AG08395 (cell line): ENCODE results near the gene GMDS.

Source experiments
- DNase-seq: peaks from one replicate; pipeline ENCODE4 v3.0.0; 2012; ENCODE audit warnings: mixed read lengths, low spot score

The GMDS gene

DNA sequence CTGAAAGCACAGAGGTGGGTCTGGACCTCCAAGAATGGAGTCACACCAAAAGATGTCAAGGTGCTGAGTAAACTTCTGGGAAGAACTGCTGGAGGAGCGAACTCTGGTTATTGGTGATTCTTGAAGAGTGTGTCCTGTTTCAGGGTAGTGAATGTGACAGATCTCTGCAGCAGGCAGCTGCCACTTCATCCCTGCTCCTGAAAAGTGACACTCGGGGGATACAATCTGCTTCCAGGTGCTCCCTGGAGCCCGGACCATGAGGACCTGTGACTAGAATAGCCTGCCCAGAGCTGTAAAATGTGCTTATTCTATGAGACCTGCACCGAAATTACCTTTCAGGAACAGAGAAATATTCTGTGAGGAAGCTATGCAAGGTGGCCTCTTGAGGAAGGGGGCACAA is 444.6 kb downstream of the GMDS start:
- no peak for DNase-seq

DNA sequence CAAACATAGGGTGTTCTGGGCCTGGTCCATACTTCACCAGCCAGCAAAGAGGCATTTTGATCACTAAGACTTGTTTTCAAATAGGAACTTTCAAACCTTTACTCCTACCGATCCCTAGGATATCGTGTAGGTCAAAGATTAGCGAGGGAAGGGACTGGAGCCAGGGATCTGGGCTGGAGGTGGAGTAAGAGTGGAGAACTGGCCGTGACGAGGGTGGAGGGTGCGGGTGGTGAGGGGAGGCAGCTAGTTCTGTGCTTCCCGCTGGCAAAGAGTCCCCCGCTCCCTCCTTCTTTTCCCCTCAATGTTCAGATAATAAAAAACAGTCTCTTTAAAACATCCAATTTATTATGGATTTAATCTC is 446.5 kb downstream of the GMDS start:
- no peak for DNase-seq

DNA sequence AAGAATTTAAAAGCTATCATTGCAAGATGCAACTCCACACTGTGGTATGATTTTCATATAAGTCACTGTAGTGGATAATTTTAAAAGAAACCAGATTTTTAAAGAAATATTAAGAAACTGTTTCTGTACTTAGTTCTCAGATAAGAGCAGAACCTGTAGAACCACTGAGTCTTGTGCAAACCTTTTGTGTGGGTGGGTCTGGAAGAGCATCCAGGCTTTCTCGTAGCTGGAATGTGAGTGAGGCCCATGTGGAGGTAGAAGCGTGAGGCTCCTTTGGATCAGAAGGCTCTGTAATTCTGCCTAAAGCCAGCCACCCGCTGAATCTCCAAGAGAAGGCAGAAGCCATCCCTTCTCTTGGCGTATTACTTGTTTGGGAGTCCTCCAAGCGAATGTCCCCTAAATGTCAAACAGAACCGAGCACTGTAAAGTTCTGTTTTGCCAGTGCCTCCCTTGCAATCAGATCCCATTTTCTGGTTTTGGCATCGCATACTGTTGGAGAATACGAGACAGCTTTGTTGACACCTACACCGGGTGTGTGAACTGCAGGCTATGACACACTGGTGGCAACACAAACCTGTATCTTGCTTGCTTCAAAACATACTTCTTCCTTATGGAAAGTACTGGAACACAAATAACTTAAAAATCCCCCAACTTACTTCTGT is 447.0 kb downstream of the GMDS start:
- DNase-seq: no peak

DNA sequence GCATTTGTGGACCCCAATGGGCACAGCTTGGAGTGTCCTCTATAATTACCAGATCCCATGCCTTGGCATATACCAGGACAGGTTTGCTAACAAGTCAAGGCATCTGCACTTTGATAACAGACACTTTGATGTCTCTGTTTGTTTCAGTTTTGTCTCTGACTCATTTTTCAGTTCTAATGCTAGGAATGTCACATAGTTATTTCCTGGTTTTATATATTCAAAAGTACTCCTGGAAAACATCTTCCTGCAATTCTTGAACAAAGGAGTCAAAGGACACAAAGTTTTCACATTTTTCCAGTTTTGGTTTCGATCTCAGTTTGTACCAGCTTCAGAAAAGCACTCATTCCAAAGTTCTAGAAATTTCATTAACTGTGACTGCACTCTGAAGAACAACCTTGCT is 447.6 kb downstream of the GMDS start:
- no peak for DNase-seq

DNA sequence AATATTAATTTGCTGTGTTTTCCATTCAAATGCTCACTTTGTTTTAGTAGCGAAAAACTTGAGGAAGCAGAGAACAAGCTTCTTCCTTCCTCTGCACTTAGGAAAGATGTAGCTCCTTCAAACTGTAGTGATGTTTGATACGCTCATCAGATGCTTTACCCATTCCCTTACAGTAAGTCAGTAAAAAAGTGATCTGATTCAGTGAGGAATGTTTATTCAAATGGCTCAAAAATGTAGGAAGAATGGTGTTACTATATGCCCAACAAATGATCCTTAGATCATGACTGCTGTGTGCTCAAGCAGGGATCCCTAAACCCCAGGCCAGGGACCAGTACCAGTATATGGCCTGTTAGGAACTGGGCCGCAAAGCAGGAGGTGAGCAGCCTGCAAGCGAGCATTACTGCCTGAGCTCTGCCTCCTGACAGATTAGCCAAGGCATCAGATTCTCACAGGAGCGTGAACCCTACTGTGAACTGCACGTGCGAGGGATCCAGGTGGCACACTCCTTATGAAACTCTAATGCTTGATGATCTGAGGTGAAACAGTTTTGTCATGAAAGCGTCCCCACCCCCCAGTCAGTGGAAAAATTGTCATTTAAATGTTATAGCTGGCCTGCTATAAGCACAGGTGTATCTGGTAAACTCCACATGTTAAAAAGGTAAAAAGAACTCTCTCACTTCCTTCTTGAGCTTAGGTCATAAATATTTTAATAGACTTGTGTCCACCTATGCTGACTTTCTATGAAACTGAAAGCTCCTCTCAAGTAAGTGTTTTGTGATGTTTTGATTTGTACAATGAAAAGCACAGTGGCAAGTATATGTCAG is 448.5 kb downstream of the GMDS start:
- DNase-seq: no peak

DNA sequence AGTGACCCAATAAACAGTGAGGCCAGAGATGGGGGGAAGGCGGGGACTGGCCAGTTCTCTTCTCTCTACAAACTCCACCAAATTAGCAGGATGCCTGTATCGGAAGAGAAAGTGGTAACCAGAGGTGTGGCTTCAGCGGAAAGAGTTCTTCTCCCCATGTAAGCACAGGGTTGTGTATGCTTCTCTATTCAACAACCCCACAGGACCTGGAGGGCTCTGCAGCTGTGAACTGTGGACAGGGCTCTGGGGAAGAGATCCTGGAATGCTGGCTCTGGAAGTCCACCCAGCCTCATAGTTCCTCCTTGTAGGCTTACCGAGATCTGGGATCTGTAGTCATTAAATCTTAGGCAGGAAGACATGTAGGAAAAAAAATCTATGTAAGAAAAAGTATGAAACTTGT is 449.5 kb downstream of the GMDS start:
- DNase-seq: no peak

DNA sequence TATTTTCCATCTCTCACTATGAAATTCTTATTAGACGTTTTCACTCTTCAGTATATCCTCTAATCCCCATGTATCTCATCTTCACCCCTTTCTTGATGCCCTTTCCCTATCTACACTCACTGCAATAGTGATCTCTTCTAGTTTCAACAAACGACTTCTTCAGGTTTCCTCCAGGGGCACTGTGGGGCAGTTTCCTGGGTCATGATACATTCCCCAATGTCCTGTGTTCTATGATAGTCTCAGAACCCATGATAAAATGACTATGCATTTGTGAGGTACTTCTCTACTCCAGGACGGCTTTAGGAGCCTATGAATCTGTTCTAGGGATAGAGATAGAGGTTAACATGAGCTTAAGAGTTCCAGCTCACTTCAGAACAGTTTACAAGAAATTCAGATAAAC is 452.4 kb downstream of the GMDS start:
- DNase-seq: peak; percentile 31

DNA sequence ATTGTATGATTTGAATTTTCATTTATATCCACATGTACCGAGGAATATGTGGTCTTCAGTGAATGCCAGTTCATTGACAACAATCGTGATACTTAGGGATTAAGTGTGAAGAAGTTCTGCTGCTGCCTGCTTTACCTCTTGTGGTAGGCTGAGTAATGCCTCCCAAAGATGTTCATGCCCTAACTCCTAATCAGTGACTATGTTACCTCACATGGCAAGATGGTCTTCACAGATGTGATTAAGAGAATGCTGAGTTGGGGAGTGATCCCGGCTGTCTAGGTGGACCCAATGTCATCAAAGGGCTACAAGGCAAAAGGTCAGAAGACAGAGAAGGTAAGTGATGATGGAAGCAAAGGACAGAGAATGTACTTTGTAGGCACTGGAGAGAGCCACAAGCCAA is 454.7 kb downstream of the GMDS start:
- no peak for DNase-seq

DNA sequence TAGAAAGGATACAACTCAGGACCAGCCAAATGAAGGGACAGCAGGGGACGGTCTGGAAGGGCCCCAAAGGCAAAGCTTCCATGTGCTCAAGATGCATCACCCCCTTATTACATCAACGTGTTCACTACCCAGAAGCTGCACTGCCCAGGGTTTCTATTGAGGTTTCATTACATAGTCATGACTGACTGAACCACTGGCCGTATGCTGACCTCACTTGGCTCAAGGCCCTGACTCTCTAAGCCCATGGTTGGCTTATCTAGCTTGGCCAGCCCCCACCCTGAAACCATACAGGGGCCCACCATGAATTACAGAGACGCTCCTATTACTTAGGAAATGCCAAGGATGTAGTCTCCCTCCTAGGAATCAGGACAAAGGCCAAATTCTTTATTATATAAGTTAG is 456.3 kb downstream of the GMDS start:
- no peak for DNase-seq

DNA sequence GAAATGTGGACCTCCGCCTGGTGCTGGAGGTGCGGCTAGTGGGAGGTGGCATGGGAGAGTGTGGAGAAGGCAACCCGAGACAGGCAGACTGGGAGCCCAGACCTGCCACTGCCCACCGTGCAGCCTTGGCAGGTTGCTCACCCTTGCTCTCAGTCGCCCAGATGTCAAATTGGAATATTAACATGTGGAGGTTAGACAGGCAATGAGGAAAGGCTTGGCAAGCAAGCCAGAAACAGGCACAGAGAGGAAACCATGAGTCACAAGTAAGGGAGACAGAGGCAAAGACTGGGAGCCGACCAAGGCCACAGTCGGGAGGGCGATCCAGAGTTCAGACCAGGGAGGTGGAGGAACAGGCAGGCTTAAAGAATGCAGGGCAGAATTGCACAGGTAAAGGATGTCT is 457.5 kb downstream of the GMDS start:
- DNase-seq: peak; percentile 85

DNA sequence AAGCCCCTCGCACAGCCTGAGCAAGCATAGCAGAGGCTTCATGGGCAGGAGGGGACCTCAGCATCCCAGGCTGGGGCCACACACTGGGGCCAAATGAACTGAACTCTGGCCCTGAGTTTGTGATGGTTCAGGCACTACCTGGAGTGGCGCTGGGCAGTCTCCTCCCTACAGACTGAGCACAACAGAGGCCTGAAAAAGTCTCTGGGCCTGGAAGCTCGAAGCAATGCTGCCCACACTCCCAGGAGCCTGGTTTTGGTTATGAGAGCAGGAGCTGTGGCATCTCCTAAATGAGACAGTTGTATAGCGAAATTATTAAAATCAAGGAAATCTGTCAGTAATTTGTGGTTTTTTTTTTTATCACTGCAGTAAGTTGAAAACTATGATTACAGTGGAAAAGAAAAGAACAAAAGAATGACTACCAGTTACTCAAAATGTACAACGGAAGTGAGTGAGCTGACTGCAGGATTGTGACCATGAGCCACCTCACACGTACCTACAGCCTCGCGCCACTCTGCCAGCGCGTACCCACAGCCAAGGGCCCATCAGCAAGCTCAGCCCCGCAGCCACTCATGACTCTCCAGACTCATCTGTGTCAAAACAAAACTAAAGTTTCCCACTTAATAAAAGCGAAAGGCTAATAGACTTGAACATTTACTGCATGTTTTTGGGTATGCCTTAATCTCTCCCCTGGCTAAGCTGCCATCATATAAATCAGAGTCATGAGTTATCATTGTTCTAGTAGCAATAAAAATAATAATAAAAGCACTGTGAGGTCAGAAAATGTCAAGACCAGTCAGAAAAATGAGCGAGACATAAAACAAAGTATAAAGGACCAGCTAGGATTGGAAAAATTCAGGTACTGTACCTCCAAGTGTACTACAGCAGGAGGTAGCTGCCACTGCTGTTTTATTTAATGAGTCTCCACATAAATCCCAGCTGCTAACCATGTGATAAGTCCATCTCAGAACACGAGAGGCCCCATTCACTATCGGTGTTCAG is 458.7 kb downstream of the GMDS start:
- DNase-seq: peak; percentile 20

DNA sequence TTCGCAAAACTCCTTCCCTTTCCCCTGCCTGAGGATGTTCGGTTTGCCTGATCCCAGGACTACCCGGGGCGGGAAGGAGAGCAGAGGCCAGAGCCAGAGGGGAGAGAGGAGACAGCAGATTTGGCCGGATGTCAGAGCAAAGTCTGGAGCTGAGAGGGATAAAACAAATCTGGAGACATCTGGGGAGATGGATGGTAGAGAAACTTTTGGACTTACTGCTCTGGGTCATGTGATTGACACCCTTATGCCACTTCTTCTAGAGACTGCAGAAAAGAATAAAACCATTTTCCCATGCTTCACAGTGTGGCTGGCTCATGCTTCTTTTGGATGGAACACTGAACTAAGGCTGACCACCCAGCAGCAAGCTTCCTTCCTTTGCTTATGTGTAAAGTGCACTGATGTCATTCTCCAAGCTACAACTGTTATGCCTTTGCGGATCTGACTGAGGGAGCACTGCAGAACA is 461.0 kb downstream of the GMDS start:
- DNase-seq: no peak

DNA sequence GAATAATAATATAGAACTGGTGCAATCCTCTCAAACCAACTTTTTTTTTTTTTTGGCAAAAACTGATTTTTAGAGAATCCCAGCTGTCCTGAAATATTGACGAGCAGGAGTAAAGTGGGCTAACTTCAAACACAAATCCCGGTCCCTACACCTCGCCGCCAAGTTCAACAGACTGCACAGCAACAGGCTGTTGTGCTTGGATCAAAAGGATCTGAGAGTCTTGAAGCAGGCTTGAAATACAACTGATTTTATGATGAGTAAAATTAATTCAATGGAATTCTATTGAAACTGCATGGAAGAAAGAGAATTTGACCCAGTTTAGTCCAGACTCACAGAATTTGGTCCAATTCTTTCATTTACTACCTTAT is 463.6 kb downstream of the GMDS start:
- DNase-seq: no peak

DNA sequence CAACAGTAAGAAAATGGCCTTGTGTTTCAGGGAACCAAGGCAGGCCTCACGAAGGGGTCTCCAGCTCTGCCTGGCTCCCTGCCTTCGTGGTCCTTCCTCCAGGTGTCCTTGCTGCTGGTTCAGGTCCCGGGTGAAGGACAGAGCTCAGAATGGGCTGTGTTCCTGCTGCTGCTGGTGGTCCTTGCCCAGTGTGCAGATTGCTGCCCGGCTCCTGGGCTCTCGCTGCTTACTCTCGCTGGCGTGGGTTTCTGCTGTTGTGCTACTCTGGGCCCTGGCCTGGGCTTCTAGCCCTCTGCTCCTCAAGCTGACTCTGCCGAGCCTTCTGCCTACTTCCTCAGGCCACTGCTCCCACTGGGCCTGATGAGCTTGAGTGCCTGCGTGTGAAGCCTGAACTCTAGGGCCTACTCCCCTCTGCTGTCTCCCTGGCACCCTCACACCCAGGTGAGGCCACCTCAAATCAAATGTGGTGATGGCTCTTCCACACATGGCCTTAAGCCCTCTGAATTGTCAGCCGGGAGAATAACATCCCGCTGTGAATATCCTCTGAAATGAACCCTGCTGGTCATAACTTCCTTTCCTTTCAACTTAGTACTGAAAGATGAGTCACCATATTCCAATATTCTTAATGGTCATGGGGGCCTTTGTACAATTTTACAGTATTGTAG is 464.1 kb downstream of the GMDS start:
- no peak for DNase-seq

DNA sequence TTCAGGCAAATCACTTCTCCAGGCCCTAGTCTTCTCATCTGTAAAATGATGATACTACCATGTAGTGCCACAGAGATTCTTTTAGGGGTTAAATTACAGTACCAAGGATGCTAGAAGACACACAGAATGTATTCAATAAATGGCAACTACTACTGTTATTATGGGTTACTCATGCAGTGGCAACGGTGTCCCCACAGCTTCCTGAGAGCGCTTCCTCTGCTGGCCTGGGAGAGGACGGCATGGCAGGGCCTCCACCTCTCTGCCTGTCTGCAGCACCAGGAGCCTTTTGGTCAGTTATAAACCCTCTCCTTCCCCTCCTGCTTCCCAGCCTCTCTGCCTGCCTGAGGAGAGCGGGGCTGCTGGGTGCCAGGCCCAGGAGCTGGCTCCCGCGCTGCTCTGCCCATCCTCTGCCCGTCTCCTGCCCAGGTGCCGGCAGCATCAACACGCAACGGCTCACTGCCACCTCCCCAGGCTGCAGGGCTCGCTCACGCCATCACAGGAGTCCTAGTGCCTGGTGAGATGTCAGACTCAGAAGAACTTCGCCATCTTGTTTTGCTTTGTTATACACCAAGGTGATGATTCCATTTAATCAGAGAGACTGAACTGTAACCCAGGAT is 465.0 kb downstream of the GMDS start:
- DNase-seq: no peak

DNA sequence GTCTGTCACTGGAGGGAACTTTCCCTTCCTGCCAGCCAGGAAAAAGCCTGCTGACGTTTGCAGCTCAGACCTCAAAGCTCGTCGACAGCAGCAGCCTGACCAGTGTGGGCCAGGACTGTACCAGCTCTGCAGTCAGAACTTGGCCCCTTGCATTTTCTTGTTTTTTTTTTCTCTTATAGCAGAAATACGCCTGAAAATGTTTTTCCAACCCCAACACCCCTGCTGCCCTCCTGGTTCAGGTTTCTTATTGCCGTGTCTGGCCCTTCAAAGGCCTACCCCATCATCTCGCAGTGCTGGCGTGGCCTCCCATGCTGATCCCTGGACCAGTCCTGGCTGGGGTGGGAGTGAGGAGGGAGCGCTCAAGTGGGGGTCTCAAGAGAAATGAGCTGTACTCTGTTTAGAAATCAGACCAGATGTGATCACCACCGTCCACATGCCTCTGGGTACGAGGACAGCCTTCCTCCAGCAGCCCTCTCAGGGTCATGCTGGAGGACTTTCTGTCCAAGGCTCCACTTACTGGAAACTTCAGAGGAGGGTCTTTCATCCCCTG is 466.6 kb downstream of the GMDS start:
- no peak for DNase-seq

DNA sequence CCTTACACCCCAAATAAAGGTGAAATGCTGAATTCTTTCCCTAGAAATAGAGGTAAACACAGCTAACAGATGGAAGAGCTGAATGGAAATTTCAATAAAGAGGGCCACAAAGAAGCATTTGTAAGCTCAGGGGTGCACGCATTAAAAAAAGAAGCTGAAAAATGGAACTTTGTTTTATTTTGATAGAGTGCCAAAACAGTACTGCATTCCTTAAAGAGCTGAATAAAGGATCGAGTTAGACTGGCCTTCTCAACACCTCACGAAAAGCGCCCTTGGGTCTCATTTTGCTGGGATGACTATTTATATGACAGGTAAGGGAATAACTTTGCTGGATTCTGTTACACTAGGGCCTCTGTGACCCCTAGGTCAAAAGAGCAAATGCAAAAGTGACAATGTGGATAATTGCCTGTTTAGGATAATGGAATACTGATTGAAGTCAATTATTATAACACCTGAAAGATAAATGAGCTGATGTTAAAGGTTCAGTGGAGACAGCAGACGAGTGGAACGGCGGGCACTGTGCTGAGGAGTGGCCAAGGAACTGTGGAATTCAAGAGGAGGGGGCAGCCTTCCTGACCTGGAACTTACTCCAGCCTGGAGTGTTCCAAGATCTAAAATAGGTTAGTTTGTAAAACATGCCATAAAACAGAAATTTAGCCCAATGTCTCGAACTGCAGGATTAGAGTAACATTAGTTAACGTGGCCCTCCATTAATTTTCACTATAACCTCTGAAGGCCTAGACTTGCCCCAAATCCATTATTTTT is 467.3 kb downstream of the GMDS start:
- DNase-seq: no peak

DNA sequence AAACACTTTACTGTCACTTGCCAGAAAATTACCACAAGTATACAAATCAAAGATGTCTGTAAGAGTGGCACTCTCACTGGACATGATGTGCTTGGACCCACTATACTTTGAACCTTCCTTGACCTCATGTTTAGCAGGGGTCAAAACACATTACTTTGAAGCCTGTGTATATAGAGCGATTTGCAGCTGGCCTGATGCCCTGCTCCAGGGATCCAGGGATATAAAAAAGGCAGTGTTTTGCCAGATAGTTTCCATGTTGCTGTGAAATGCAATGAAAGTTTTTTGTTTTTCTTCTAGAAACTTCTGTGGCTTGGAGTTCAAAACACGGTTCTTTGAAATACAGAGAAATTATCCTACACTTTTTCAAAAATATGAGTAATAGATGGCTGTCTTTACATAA is 470.0 kb downstream of the GMDS start:
- DNase-seq: no peak

DNA sequence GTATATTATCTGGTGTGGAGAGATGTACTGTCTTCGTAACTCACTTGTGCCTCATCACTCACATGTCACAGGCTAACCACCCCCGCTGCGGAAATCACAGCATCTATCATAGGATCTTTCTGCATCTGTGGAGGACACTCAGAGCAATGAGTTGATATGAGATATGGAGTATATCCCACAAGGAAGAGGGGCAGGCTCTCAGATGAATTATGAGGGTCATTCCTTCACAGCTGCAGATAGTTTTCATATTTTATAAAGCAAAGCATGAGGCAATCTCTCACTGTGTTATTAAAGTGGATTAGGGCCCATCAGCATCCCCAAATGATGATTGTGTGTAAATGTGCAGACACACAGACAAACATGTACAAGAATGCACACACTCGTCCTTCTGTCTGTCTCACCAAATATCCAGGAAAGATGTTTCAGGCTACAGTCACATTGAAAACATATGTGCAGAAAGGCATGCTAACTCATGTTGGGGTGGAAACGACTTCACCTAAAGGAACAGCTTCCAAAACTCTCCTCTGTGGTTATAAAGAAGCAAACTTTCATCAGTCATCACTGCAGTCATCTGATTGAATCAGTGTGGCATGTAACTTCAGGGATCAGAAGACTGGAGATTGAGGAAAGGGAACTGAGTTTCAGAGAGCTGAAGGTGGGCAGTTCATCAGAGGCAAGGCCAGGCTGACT is 471.0 kb downstream of the GMDS start:
- DNase-seq: no peak

DNA sequence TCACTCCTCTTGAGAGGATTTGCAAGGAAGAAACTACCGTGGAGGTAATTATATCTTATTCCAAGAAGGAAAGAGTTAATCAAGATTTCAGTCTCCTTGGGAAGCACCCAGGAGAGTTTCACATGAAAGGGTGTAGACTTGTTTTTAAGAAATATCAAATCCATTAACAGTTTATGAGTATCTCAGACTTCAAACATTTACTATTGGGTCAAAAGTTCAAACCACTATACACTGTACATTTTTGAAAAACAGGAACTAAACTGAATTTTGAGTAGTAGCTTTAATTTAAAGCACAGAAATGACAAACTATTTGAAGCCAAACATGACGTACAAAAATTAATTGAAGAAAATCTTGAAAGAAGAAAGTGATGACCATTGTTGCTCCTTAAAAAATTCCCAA is 471.7 kb downstream of the GMDS start:
- DNase-seq: no peak
